RWPE2 (cell line): Measurements from ENCODE around the gene TOP3B.

Experiments used
- ATAC-seq: fragments of 200-7000 bp; cut with Tn5 transposase; 3 replicates; pipeline ENCODE4 v1.9.1; 2021; ENCODE audit warnings: low read depth
- DNase-seq: peaks from one replicate; pipeline ENCODE4 v3.0.0-alpha.2; 2020; ENCODE audit warnings: low spot score
- H3K27ac ChIP-seq: fragments of 450-650 bp; 2 replicates; pipeline ENCODE4 v1.5.1; 2017; ENCODE audit warnings: mild to moderate bottlenecking; ENCODE audit not compliant: poor library complexity, severe bottlenecking
- H3K27me3 ChIP-seq: fragments of 250-450 bp; sonication (Bioruptor Pico); 2 replicates; pipeline ENCODE4 v1.5.1; 2021; ENCODE audit warnings: mild to moderate bottlenecking, moderate library complexity; ENCODE audit not compliant: insufficient read depth, poor library complexity, severe bottlenecking
- H3K36me3 ChIP-seq: fragments of 250-450 bp; sonication (Bioruptor Pico); 2 replicates; pipeline ENCODE4 v1.5.1; 2020; ENCODE audit warnings: low read depth, mild to moderate bottlenecking, moderate library complexity
- H3K4me1 ChIP-seq: fragments of 250-450 bp; sonication (Bioruptor Pico); 2 replicates; pipeline ENCODE4 v1.5.1; 2021; ENCODE audit warnings: mild to moderate bottlenecking, moderate library complexity; ENCODE audit not compliant: insufficient read depth, poor library complexity, severe bottlenecking
- H3K4me3 ChIP-seq: fragments of 250-450 bp; sonication (Bioruptor Pico); 2 replicates; pipeline ENCODE4 v1.5.1; 2021; ENCODE audit warnings: mild to moderate bottlenecking, moderate library complexity; ENCODE audit not compliant: severe bottlenecking
- H3K9me3 ChIP-seq: fragments of 250-450 bp; sonication (Bioruptor Pico); 2 replicates; pipeline ENCODE4 v1.5.1; 2021; ENCODE audit warnings: mild to moderate bottlenecking, moderate library complexity; ENCODE audit not compliant: severe bottlenecking
- TF ChIP-seq, protein P1 (sequence below): fragments of 450-650 bp; IDR thresholded peaks from one replicate; pipeline ENCODE4 v1.5.1; 2017; ENCODE audit warnings: mild to moderate bottlenecking, moderate library complexity; ENCODE audit not compliant: poor library complexity, severe bottlenecking

Gene TOP3B

GRCh38 chr22:22013559-22014284 is 31.1 kb upstream of the TOP3B start:
- Histone ChIP-seq H3K27me3 (no peaks in the 10 kb centered on the region), H3K9me3 (no peaks in the 10 kb centered on the region), H3K4me3 (no peak overlapping the region), H3K36me3 (no peaks in the 10 kb centered on the region), H3K27ac (no peak overlapping the region), H3K4me1 (no peaks in the 10 kb centered on the region)
- ATAC-seq = no peak
- DNase-seq = no peak
- TF ChIP-seq, protein P1, sequence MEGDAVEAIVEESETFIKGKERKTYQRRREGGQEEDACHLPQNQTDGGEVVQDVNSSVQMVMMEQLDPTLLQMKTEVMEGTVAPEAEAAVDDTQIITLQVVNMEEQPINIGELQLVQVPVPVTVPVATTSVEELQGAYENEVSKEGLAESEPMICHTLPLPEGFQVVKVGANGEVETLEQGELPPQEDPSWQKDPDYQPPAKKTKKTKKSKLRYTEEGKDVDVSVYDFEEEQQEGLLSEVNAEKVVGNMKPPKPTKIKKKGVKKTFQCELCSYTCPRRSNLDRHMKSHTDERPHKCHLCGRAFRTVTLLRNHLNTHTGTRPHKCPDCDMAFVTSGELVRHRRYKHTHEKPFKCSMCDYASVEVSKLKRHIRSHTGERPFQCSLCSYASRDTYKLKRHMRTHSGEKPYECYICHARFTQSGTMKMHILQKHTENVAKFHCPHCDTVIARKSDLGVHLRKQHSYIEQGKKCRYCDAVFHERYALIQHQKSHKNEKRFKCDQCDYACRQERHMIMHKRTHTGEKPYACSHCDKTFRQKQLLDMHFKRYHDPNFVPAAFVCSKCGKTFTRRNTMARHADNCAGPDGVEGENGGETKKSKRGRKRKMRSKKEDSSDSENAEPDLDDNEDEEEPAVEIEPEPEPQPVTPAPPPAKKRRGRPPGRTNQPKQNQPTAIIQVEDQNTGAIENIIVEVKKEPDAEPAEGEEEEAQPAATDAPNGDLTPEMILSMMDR = no peak

GRCh38 chr22:22011964-22012363 is 29.4 kb upstream of the TOP3B start:
- H3K27me3 ChIP-seq = no peaks in the 10 kb centered on the region

DNA sequence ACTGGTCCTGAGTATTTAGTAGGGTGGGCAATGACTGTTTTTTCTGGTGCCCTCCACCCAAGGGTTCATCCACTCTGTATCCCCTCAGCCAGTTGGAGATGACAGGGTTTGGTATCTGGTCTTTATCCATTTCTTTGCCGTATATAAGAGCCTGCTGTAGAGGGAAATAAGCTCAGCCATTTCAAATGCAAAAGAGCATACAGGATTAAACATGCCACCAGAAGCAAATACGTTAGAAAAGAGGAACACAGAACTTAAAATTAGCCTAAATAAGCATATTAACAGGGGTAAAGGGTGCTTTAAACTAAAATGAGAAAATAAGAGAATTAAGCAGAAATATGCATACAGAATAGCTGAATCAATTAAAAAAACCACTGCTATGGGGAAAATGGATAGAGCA is 27.8 kb upstream of the TOP3B start:
- Histone ChIP-seq H3K4me1 (no peaks in the 10 kb centered on the region), H3K27ac (no peak overlapping the region), H3K27me3 (no peaks in the 10 kb centered on the region), H3K36me3 (no peaks in the 10 kb centered on the region), H3K4me3 (no peak overlapping the region), H3K9me3 (no peaks in the 10 kb centered on the region)
- DNase-seq = no peak
- no peak for ATAC-seq
- TF ChIP-seq, protein P1 = no peak

More at GRCh38 chr22:22011964-22012363, 29.4 kb upstream of the TOP3B start:
- no peak for DNase-seq
- no peak for ATAC-seq
- H3K4me1 ChIP-seq = no peaks in the 10 kb centered on the region
- no peak overlapping the region for H3K4me3 ChIP-seq
- no peaks in the 10 kb centered on the region for H3K9me3 ChIP-seq
- TF ChIP-seq, protein P1 = no peak
- H3K36me3 ChIP-seq = no peaks in the 10 kb centered on the region
- H3K27ac ChIP-seq = no peak overlapping the region

- no peak overlapping the region for H3K27ac ChIP-seq
- no peaks in the 10 kb centered on the region for H3K36me3 ChIP-seq
- no peaks in the 10 kb centered on the region for H3K9me3 ChIP-seq
- TF ChIP-seq, protein P1 = no peak
- no peaks in the 10 kb centered on the region for H3K4me1 ChIP-seq
- ATAC-seq (peak; percentile 33; the same call in 1 of the 3 replicates), DNase-seq (no peak)
- no peaks in the 10 kb centered on the region for H3K27me3 ChIP-seq
- no peak overlapping the region for H3K4me3 ChIP-seq
Measured at GRCh38 chr22:22009661-22010060, 27.1 kb upstream of the TOP3B start.

GRCh38 chr22:22006596-22006990 is 24.0 kb upstream of the TOP3B start:
- Histone ChIP-seq H3K4me3 (no peak overlapping the region), H3K36me3 (no peaks in the 10 kb centered on the region), H3K9me3 (no peaks in the 10 kb centered on the region), H3K4me1 (no peaks in the 10 kb centered on the region), H3K27ac (no peak overlapping the region), H3K27me3 (no peaks in the 10 kb centered on the region)
- DNase-seq (no peak), ATAC-seq (no peak)
- TF ChIP-seq, protein P1 = no peak
